CD4-positive, alpha-beta T cell treated with Interleukin-17A for 4 hours (primary cell): ENCODE measurements around the gene PPP1R1B.

Experiments
- DNase-seq: peaks from one replicate; pipeline ENCODE4 v3.0.0-alpha.2; 2020; ENCODE audit warnings: mixed read lengths

PPP1R1B gene

DNA sequence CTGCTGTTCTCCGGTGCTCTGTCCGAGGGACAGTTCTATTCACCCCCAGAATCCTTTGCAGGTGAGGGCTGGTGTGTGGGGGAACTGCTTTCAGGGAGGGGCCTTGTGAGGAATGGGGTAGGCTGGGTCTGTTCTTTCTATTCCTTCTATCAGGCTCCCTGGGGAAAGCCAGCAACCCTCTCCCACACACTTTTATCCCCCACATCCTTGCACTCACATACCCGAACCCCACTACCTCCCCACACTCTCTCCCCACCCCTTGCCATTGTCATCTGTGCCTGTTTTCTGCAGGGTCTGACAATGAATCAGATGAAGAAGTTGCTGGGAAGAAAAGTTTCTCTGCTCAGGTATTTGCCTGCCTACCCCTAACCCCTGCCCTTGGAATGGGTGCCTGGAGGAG, 32.0 kb downstream of the PPP1R1B start:
- DNase-seq: no peak

DNA sequence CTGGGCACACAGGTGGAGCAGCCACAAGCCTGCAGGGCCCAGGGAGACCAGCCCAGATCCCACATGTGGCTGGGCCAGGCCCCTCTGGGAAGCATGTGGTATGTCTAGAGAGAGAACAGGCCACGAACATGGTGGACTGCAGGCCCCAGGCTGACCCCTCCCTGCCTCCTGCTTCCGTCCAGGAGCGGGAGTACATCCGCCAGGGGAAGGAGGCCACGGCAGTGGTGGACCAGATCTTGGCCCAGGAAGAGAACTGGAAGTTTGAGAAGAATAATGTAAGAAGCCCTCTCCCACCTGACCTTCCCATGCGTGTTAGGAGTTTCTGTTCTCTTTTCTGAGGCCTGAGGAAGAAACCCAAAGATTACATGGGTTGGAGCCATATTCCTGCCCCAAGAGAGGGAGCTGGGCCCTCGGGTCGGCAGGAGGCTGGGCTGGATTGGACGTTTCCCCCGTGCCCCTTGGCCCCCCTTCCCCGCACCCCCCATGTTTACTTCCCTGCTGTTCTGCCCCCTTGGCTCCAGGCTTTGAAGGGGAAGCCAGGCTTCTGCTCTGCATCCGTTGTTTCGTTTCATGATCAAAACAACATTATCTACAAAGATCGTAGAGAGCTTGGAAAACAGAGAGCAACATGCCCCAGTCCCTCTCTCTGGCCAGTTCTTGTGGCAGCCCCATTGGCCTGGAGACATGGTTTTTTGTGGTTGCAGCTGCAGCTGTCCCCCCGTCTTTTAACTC, 32.7 kb downstream of the PPP1R1B start:
- peak; percentile 39 for DNase-seq

DNA sequence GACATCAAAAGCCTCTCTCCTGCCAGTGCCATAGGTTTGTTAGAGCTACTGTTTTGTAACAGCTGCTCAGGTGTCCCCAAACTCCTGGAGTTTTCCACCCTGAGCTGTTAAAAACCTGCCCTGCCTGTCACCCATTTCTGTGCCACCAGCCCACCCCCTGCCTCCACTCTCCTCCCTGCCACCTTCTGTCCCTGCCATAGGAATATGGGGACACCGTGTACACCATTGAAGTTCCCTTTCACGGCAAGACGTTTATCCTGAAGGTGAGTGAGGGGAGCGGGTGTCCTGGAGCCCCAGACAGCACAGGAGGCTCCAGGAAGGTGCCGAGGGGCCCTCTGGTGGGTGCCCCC, 33.2 kb downstream of the PPP1R1B start:
- DNase-seq: no peak

DNA sequence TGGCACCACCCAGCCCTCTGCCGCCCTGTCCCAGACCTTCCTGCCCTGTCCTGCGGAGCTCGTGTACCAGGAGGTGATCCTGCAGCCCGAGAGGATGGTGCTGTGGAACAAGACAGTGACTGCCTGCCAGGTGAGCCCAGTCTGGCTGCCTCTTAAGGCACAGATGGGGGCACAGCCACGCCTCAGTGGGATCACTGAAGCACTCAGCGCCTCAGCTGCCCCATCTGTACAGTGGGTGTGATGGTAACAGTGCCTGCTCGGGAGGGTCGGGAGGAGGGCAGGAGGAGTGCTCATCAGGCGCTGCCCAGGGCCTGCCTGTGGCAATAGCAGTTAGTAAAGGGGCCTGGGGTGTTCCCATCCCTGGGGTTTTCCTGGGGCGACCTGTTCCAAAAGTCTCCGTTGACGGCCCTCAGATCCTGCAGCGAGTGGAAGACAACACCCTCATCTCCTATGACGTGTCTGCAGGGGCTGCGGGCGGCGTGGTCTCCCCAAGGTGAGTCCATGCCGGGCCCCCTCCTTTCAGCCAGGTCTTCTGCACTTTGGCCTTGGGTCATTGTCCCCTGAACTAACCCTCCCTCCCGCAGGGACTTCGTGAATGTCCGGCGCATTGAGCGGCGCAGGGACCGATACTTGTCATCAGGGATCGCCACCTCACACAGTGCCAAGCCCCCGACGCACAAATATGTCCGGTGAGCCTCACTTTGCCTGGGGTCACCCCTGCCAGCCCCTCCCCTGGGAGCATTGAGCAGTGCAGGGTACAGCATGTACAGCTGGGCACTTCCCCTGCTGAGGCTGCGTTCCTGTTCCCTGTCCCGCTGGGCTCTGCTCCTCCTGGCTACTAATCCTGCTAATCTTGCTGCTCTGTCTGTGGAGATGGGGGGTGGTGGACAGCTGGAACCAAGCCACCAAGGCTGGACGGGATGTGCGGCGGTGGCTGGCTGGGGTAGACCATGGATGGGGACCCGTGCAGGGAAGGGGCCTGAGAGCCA, 33.9 kb downstream of the PPP1R1B start:
- DNase-seq: no peak

DNA sequence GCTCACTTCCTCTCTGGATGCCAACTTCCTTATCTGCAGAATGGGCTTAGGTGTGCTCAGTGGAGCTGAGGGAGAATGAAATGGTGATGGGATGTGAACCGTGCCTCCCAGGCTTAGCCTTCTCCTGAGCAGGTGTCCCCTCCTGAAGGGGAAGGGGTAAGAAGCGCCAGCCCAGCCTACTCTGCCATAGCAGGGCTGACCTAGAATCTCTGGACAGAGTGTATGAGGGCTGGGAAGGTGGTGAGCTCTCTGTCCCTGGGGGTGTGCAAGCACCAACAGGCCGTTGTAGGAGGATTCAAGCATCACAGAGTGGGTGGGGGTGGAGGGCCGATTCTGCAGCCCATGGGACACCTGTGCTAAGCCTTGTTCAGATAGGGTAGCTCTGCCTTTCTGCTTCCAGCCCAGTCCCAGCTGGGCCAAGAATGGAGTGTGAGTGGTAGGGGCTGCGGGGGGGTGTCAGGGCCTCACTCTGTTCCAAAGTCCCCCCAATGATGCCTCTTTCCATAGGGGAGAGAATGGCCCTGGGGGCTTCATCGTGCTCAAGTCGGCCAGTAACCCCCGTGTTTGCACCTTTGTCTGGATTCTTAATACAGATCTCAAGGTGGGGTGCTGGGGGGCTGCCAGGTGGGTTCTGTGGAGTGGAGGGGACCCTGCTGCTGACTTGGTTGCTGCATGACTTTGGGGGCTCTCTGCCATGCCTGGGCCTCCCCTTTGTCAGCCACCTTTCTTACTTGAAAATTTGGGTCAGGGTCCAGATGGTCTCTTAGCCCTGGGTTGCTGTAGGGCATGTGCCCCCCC, 35.2 kb downstream of the PPP1R1B start:
- no peak for DNase-seq

DNA sequence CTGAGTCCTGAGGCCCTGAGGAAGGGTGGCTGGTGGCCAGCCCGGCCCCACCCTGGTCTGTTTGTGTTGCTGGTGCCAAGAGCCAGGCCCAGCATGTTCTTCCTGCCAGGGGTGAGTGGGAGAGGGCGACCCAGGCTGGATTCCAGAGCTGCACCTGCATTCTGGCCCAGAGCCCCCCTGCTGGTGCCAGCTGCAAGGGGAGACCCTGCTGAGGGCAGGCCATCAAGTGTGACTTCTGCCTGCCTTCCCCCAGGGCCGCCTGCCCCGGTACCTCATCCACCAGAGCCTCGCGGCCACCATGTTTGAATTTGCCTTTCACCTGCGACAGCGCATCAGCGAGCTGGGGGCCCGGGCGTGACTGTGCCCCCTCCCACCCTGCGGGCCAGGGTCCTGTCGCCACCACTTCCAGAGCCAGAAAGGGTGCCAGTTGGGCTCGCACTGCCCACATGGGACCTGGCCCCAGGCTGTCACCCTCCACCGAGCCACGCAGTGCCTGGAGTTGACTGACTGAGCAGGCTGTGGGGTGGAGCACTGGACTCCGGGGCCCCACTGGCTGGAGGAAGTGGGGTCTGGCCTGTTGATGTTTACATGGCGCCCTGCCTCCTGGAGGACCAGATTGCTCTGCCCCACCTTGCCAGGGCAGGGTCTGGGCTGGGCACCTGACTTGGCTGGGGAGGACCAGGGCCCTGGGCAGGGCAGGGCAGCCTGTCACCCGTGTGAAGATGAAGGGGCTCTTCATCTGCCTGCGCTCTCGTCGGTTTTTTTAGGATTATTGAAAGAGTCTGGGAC, 36.0 kb downstream of the PPP1R1B start:
- no peak for DNase-seq

DNA sequence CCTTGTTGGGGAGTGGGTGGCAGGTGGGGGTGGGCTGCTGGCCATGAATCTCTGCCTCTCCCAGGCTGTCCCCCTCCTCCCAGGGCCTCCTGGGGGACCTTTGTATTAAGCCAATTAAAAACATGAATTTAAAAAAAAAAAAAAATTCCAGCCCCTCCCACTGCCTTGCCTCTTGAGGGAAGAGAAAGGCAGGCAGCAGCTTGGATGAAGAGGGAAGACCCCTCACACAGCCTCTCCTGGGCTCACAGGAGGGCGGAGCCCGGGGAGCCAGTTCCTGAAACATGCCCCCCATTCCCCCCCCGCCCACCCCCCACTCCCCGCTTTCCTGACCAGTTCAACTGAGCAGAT, 36.6 kb downstream of the PPP1R1B start:
- no peak for DNase-seq

DNA sequence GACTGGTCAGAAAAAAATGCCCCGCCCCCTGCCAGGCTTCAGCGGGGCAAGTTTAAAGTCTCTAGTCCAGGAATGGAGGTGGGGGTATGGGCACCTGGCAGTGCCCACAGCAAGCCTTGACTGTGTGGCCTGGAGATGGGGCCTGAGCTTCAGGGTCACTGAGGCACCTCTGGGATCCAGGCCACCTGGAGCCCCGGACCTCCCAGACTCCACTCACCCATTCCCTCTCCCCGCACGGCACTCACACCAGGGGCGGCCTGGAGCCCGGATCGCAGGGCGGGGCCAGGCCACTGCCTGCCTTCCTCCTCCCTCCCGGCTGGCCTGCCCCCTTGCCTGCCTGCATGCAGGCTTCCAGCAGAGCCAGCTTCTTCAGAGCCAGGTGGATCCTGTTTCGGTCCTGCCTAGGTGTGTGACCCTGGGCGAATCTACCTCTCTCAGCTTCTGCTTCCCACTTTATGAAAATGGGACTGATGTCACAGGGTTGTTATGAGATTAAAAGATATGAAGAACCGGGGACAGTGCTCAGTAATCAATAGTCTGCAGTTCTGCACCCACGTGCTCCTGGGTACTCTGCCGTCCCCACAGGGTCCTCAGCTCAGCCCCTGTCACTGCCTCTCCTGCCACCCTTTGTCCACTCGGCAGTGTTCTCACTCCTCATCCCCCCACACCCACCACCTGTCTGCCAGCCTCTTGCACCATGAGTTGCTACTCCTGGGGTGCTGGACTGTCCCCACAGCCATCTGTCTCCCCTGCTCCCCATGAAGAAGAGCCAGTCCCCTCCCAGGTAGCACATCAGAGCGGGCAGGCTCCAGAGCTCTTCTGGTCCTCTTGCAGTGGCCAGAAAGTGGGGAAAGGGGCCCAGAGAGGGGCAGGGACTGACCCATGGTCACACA, 37.2 kb downstream of the PPP1R1B start:
- DNase-seq: no peak

DNA sequence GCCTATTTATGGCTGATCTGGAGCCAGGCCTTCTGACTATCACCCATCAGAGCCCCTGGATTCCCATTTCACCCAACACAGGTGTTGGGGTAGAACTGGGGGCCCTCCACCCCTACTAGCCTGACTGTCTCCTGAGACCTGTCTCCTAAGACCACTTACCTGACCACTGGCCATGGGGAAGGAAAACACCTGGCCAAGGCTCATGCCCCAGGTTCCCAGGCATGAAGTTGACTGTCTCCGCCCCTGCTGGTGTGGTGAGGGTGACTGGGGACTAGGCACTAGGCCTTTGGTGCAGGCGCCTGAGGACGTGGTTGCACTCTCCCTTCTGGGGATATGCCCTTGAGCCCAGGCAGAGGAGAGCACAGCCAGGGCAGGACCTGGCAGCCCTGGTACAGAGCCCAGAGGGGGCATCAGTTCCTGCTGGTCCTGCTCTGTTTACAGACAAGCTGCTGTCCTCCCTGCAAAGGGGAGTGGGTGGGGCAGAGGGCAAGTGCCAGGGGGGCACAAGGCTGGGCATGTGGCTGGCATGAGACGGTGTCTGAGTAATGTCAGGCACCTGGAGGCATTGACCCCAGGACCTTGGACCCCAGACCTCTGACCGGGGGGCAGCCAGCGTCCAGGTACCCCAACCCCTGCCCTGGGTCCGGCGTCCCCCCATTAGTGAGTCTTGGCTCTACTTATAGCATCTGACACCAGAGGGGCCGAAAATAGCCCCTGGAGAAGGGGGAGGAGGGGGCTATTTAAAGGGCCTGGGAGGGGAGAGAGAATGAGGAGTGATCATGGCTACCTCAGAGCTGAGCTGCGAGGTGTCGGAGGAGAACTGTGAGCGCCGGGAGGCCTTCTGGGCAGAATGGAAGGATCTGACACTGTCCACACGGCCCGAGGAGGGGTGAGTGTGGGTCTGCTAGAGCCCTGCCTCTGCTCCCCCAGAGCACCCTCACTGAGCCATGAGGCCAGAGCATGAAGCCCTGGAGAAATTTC, 38.1 kb downstream of the PPP1R1B start, which contains the start of gene TCAP:
Gene TCAP, plus strand, starts transcription at position 769 of the 981 bp plus-strand sequence. Its CDS starts 11 bp downstream, at position 780.
- DNase-seq: no peak

DNA sequence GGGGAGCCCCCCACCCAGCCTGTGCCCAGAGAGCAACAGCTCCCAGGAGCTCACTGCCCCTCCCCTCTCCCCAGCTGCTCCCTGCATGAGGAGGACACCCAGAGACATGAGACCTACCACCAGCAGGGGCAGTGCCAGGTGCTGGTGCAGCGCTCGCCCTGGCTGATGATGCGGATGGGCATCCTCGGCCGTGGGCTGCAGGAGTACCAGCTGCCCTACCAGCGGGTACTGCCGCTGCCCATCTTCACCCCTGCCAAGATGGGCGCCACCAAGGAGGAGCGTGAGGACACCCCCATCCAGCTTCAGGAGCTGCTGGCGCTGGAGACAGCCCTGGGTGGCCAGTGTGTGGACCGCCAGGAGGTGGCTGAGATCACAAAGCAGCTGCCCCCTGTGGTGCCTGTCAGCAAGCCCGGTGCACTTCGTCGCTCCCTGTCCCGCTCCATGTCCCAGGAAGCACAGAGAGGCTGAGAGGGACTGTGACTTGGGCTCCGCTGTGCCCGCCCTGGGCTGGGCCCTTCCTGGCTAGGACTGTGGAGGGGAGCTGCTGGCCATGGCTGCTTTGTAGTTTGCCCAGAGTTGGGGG, 39.0 kb downstream of the PPP1R1B start:
- peak; percentile 26 for DNase-seq

DNA sequence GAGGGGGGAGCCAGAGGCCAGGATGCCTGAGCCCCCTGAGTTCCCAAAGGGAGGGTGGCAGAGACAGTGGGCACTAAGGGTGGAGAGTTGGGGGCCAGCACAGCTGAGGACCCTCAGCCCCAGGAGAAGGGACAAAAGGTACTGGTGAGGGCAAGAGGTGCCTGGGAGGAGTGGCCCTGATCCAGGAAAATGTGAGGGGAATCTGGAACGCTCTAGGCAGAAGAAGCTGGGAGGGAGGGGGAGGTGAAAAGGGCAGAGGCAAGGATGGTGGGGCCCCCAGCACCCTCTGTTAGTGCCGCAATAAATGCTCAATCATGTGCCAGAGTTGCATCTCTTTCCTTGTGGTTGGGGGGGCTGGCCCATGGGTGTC, 39.5 kb downstream of the PPP1R1B start:
- no peak for DNase-seq

DNA sequence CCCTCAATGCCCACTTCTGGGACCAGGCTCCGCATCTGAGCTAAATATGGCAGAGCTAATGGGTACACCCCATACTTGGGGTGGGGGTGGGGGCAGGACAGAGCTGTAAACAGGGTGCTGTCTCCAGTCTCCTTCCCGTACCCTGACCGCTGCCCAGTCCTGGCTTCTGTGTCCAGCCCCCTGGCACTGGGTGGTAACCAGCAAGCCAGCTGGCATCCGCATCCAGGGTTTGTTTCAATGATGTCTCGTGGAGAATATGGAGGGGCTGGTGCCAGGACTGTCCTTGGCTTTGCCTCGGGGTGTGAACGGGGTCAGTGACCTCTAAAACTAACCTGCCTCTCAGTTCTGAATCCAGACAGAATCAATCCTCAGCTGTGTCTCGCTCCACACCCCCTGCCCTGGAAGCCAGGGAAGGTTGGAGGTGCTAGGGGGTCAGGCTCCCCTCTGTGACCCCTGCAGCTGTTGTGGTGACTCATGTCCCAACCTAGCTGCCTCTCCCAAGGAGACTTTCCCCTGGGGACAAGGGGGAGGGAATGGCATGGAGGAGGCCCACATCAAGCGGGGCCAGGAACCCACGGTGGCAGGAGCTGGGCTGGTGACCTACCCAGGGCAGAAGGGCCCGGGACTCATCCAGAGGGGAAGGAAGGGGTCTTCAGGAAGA, 40.0 kb downstream of the PPP1R1B start:
- no peak for DNase-seq

DNA sequence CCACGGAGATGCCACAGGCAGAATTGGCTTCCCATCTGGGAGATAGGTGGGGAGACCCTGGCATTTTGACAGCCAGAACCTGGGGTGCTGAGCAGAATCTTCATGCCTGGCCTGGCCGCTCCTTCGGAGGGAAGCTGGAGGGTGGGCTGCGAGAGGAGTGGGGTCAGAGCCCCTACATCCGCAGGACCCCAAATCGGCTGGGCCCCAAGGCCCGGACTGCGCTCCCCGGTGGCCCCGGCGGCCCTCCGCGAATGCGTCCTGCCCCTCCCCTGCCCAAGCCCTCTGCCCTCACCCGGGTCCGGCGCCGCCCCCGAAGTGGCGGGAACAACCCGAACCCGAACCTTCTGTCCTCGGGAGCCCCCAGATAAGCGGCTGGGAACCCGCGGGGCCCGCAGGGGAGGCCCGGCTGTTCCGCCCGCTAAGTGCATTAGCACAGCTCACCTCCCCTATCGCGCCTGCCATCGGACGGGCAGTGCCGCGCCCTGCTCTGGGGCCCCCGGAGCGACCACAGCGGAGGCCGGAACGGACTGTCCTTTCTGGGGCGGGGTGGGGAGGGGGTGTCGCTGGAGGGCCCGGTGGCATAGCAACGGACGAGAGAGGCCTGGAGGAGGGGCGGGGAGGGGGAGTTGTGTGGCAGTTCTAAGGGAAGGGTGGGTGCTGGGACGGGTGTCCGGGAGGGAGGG, 40.7 kb downstream of the PPP1R1B start:
- peak; percentile 30 for DNase-seq

DNA sequence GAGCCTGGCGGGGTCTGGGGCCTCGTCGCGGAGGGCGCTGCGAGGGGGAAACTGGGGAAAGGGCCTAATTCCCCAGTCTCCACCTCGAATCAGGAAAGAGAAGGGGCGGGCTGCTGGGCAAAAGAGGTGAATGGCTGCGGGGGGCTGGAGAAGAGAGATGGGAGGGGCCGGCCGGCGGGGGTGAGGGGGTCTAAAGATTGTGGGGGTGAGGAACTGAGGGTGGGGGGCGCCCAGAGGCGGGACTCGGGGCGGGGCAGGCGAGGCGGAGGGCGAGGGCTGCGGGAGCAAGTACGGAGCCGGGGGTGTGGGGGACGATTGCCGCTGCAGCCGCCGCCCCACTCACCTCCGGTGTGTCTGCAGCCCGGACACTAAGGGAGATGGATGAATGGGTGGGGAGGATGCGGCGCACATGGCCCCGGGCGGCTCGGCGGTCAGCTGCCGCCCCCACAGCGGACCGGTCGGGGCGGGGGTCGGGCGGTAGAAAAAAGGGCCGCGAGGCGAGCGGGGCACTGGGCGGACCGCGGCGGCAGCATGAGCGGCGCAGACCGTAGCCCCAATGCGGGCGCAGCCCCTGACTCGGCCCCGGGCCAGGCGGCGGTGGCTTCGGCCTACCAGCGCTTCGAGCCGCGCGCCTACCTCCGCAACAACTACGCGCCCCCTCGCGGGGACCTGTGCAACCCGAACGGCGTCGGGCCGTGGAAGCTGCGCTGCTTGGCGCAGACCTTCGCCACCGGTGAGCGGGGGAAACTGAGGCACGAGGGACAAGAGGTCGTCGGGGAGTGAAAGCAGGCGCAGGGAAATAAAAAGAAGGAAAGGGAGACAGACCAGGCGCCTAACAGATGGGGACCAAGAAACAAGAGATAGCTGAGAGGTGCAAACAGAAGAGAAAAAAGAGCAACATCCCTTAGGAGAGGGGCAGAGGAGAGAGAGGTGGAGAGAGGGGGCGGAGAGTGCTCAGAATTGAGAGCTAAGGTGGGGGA, 41.5 kb downstream of the PPP1R1B start, which contains the start of gene PNMT:
Gene PNMT, plus strand, starts transcription at position 509 of the 980 bp plus-strand sequence. Its CDS starts 23 bp downstream, at position 532.
- peak; percentile 85 for DNase-seq

DNA sequence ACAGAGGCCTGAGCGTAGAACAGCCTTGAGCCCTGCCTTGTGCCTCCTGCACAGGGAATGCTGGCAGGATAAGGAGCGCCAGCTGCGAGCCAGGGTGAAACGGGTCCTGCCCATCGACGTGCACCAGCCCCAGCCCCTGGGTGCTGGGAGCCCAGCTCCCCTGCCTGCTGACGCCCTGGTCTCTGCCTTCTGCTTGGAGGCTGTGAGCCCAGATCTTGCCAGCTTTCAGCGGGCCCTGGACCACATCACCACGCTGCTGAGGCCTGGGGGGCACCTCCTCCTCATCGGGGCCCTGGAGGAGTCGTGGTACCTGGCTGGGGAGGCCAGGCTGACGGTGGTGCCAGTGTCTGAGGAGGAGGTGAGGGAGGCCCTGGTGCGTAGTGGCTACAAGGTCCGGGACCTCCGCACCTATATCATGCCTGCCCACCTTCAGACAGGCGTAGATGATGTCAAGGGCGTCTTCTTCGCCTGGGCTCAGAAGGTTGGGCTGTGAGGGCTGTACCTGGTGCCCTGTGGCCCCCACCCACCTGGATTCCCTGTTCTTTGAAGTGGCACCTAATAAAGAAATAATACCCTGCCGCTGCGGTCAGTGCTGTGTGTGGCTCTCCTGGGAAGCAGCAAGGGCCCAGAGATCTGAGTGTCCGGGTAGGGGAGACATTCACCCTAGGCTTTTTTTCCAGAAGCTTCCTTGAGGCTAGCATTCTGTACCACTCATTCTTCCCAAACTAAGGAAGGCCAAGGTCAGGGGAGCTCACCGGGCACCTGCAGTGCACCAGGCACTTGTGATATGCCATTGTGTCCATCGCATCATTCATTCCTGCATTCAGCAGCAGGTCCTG, 43.4 kb downstream of the PPP1R1B start:
- DNase-seq: no peak

DNA sequence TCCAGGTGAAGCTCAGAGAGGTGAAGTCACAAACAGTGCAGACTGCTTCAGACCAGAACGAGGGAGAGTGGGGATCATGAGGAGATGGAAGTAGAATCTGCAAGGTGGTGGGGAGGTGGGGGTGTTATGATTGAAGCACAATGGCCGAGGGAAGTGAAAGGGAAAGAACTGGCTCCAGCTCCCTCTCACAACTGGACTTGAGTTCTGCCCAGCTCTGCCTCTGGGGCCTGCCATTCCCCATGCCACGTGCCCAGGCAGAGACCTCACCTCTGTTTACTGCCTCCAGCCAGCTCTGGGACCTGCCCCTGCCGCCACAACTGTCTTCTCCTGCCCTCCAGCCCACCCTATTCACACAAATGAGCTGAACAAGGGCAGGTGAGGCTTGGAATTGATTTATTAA, 44.0 kb downstream of the PPP1R1B start:
- no peak for DNase-seq
